GM21447 (cell line): ENCODE data around the gene NOXA1.
"Not testable (repeated sequence)": the region's sequence is repeated elsewhere in the genome, so short reads cannot be mapped to it uniquely, and the experiment has no call there.

Source experiments
- ATAC-seq: cut with Tn5 transposase; IDR thresholded peaks from one replicate; pipeline ENCODE4 v1.9.1; 2021; ENCODE audit not compliant: unreplicated experiment

Gene NOXA1

DNA sequence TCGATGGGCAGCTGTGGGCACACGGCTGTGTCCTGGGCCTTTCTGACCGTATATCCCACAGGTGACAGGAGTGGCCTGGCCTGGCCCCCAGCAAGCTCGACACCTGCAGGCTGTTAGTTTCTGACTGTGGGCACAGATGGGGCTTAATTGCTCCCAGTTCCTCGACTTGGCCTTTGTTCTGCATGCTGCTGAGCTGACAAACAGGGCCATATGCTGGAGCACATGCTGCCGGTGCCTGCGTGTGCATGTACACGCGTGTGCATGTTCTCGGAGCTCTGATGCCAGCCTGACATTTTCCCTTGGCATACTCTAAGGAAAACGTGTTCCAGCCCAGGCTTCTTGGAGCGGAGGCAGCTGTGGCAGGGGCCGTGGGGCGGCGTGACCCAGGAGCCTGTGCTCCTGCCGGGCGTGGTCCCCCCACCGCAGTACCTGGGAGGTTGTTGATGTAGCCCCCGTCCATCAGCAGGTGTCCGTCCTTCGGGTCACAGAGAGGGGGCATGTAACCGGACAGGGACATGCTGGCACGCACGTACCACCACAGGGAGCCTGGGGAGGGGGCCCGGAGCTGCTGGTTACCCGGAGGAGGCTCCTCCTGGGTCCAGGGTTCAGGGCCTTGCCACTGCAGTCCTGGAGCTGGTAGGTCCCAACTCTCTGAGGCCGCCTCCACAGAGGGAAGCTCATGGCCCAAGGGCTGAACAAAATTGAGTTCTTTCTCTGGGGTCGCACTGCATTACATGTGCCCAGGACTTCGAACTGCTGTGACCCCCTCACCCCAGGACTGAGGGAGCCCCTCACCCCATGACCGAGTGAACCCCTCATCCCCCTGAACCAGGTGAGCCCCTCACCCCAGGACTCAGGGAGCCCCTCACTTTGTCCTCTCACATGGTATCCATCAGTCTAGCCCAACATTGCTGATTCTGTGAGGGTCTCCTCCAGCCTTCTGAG is 40.1 kb downstream of the NOXA1 start:
- no peak for ATAC-seq

DNA sequence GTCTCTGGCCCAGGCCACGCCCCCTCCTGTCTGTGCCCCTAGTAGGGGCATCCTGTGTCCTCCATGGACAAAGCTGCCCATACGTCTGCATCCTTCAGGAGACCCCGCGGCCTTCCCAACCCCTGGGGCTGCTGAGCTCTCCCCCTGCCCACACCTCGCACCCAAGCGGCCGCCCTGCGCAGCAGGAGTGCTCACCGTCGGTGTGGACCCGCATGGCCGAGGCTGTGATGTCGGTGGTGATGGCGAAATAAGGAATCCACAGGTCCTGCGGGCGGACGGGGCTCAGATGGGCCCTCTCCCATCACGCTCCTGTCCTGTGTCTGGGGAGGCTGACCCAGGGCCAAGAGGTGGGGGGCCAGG is 40.7 kb downstream of the NOXA1 start:
- ATAC-seq: no peak

DNA sequence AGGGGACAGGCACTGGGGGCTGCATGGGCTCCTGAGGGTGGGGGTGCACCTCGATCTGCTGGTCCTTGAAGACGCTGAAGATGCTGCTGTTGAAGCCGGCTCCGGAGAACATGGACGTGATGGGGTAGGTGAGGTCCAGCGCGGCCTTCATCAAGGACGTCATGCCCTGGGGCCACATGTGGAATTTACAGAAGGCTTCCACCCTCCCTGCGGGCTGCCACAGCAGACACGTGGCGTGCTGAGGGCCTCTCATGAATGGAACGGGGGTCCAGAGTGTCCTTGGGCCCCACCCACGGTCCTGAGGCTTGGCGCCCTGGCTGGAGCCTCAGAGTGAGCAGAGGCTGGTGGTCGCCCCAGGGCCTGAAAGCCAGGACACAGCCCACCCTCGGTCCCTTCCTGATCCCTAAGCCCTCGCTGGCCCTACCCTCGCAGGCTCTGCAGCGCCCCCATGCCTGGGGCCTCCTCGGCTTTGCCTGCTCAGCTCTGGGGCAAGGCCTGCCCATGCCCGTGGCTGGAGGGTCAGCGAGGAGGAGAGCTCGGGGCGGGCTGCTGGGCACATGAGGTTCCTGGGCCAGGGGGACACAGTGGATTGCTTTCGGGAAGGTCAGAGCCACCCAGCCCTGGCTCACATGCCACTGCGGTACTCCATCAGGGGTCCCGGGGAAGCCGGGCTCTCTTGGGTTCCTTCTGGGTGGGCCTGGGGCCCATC is 41.3 kb downstream of the NOXA1 start:
- no peak for ATAC-seq

DNA sequence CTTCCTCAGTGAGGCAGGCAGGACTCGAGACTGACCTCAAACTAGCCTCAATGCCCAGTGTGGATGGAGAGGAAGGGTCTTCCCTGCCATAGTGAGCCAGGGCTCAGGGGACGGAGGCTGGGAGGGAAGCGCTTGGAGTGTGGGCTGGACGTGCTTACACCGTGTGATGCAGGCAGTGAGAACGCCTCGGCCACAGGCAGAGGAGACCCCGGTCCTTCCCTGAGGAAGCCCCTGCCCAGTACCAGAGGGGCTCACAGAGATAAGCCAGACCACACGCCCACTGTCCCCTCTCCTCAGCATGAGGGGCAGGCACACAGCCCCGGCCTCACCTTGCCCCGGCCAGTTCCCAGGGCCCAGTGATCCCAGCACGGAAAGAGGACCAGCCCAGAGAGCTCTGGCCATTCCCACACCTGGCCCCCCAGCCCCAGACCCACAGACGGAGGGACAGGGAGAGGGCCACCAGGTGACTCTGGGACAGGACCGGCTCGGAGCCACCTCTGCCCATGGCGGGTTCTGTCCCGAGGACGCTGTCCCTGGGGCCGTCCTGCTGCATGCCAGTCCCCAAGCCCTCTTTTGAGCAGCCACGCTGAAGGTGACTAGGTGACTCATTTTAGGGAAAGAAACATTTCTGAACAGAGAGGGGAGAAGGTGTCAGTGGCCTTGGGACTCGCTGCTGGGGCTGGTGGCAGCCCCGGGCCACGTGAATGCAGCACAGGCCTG is 42.0 kb downstream of the NOXA1 start:
- no peak for ATAC-seq

DNA sequence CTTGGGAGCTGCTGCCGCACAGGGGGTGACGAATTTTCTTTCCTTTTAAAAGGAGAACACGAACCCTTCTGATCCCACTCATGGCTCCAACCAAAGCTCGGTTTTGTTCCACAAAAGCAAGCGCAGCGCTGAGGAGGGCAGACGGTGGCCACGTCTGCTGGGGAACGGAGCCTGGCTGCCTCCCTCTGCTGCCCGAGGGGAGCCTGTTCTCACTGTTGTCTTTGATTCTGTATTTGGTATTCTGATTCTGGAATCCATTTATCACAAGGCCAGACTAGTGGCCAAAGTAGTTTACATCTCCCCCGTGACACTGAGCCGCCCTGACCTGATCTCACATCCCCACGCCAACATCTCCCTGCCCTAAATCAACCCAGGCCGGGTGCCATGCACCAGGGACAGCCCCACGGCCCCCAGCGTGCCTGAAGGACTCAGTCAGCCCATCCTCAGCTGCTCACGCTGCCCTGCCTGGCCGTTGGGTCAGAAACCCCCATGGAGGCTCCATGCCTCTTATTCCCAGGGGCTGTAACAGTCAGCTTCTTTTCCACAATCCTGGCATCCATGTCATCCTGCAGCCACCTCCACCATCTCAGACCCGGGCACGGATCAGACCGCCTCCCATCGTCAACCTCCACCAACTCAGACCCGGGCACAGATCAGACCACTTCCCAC is 42.7 kb downstream of the NOXA1 start:
- no peak for ATAC-seq

DNA sequence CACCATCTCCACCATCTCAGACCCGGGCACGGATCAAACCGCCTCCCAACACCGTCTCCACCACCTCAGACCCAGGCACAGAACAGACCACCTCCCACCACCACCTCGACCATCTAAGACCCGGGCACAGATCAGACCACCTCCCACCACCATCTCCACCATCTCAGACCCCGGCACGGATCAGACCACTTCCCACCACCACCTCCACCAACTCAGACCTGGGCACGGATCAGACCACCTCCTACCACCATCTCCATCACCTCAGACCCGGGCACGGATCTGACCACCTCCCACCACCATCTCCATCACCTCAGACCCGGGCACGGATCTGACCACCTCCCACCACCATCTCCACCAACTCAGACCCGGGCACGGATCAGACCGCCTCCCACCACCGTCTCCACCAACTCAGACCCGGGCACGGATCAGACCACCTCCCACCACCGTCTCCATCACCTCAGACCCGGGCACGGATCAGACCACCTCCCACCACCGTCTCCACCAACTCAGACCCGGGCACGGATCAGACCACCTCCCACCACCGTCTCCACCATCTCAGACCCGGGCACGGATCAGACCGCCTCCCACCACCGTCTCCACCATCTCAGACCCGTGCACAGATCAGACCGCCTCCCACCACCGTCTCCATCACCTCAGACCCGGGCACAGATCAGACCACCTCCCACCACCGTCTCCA is 43.3 kb downstream of the NOXA1 start:
- ATAC-seq: not testable (repeated sequence)

DNA sequence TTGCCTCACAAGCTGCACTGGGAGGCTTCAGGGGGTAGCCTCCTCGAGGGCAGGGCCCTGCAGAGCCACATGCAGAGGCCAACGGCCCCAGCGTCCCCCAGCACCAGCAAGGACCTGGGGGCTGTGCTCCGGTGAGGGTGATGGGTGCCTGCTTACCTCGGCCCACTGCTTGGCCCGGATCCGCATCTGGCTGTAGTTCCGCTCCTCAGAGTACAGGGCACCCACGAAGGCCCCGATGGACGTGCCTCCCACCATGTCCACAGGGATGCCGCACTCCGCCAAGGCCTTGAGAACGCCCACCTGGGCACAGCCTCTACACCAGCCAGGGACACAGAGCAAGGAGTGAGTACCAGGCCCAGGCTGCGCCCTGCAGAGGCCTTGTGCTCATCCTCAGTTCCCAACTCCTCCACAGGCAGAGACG is 44.0 kb downstream of the NOXA1 start:
- no peak for ATAC-seq

DNA sequence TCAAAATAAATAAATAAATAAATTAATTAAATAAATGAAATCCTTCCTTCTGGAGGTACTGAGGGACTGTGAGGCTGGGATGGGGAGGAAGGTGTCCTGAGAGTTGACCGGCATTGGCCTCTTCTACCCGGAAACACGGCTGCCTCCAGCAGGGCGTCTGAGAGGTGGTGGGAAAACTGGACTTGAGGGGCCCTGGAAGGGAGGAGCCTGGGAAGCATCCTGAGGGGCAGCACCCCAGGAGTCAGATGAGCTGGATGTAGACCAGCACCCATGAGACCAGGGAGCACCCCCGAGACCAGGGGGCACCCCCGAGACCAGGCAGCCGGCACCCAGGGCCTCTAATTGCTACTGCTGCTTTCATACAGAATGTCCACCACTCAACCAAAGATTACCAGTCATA is 44.7 kb downstream of the NOXA1 start:
- no peak for ATAC-seq

DNA sequence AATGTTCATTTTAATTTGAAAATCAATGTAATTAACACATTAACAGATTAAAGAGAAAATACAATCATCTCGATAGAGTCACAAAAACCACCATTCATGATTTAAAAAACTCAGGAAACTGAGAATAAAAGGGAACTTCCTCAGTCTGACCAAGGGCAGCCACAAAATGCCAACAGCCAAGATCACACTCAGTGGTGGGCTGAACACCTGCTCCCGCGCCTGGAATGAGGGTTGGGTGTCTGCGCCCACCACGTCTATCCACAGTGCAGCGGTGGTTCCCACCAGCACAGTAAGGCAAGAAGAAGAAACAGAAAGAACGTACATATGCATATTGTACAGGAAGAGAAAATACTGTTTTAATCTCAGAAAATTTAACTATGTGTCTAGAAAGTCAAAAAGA is 47.6 kb downstream of the NOXA1 start:
- no peak for ATAC-seq

DNA sequence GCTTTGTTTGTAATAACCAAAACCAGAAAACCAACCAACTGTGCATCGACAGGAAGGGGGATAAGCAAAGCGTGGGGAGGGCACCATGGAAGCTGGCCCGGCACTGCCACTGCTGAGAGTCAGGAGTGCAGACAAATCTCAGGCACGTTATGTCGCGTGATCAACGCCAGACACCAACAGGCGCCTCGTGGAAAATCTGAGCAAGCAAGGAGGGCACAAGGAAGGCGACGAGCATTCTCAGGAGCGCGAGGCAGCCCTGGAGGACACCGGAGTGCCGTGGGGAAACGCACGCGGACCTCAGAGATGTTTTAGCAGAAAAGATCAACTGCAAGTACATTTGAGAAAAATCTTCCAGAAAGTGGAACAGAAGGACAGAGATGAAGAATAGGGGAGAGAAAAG is 51.1 kb downstream of the NOXA1 start:
- ATAC-seq: no peak

DNA sequence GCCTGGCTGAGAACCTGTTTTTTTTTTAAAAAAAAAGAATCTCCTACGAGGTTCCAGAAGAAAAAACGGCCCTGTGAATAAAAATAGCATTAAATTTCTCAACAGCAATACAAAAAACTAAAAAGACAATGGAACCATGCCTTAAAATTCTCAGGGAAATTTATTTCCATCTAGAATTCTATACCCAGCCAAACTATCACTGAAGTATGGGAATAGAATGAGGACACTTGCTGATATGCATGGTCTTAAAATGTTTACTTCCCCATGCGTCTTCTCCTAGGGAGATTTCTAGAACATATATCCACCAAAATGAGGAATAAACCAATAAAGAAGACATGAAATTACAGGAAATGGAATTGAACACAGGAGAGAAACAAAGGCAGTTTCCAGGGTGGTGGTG is 52.5 kb downstream of the NOXA1 start:
- no peak for ATAC-seq

DNA sequence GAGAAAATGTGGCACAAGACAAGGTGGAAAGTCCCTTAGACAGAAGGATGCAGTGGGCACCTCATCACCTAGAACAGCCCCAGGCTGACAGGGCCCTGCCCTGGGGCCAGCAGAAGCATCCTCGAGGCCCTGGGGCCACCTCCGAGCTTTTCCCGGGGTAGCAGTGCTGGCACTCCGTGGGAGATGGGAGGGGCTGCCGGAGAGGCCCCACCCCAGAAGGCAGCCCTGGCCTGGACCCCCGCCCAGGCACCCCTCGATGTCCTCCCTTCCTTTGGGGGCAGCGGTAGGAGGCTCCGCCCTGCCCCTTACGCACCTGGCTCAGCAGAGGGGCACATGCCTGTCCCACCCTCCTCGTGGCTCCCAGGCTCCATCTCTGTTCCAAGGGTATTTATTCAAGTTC is 53.7 kb downstream of the NOXA1 start:
- no peak for ATAC-seq

DNA sequence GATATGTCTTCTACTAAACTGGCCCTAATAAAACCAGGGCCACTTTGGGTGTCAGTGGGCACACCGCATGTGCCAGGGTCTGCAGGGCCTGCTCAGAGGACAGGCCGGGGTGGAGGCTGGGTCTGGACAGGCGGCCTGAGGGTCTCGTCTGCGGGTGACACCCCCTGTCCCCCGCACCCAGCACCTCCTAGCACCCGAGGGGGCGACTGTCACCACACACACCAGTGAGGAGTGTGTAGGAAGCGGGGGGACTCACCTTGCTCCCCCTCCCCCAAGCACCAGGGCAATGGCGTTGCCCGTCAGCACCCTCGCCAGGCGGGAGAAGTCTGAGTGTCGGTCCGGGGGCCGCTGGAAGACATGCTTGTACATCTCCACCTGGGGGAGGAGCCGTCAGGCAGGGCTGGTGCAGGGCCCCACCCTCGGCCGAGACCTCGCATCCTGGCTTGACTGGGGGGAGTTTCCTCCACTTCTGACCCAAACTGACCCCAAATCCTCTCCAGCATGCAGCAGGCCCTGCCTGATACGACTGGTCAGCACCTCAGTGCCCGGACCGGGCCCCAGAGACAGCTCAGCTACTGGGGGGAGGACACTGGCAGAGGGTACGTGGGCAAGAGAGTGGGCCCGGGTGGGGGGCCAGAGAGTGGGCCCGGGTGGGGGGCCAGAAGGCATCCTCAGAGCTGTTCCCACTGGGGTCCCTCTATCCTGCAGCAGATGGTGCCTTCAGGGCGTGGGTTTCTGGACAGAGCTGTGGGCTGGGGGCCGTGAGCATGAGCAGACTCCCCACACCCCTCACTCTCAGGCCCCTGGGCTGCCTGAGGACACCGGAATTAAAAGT is 54.8 kb downstream of the NOXA1 start:
- no peak for ATAC-seq

DNA sequence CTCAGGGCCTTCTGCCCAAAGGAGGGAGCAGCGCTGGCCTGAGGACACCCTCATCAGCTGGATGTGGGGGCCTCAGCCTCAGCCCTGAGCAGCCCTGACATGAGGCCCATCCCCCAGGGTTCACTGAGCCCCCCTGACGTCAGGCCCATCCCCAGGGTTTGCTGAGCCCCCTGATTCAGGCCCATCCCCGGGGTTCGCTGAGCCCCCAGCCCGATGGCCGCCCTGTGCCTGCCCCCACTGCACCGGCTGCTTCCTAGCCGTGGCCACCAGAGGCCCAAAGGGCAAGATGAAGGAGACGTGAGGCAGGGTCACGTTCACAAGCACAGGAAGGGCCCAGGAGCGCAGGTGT is 55.4 kb downstream of the NOXA1 start:
- no peak for ATAC-seq

DNA sequence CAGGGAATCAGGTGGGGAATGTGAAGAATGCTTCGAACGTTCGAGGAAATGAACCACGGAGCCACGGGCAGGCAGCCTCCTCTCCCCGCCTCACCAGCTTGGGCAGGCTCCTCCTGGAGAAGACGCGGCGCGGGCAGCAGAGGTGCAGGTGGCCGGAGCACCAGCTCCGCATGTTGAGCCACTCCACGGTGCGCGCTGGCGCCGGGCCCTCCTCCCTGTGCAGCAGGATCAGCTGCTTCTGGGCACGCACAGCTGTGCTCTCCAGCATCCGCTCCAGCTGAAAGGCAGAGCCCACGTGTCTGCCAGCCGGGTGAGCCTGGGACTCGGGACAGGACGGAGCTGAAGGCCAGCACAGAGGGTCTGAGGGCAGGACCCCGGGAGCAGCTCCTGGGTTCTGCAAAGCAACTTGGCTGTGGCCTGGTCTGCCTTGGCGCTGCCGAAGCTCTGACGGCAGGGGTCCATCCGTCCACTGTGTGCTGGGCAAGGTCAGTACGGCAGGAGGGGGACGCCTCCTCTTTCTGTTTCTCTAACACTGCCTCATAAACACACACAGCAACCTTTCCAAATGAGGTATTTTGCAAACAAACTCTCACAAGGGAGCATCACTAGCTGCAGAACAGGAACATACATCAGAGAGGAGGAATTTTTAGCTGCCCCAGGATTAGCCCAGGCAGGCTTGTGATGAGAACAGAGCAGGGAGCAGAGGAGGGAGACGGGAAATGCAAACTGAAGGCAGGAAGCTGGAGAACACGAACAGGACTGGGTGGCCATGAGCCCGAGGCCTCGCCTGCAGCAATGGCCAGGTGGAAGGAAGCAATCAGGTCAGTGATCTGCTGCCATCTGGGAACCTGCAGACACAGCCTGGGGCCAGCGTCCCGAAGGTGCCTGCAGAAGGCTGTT is 56.0 kb downstream of the NOXA1 start:
- no peak for ATAC-seq

DNA sequence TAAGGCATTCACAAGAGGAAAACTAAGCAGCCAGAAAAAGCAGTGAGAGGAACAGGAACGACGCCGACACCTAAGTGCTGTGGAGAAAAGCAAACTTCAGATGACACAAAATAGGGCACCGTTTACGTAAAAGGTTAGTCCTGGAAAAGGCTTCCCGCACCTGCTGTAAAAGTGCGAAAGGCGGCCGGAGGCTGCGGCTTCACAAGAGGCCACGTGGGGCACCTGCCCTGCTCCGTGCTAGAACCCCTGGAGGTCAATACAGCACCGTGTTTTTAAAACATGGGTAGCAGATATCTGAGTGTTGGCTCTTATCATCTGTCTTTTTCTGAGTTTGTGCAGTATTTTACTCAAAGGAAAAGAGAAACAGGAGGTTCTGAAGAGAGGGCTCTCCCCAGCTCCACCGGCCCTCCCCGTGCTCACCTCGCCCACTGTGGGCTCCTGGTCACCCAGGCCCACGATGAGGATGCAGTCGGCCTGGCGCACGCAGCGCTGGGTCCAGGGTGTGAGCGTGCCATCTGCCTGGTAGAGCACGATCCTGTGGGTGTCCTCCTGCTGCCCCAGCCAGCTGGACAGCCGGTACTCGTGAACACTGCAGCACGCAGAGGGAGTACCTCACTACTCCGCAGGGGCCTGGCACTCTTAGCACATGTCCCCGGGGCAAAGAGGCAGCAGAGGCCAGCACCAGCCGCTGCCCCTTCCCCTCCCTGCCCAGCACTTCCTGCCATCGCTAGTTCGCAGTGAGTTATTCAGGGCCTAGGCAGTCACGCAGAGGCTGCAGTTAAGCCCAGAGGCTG is 56.9 kb downstream of the NOXA1 start:
- no peak for ATAC-seq

DNA sequence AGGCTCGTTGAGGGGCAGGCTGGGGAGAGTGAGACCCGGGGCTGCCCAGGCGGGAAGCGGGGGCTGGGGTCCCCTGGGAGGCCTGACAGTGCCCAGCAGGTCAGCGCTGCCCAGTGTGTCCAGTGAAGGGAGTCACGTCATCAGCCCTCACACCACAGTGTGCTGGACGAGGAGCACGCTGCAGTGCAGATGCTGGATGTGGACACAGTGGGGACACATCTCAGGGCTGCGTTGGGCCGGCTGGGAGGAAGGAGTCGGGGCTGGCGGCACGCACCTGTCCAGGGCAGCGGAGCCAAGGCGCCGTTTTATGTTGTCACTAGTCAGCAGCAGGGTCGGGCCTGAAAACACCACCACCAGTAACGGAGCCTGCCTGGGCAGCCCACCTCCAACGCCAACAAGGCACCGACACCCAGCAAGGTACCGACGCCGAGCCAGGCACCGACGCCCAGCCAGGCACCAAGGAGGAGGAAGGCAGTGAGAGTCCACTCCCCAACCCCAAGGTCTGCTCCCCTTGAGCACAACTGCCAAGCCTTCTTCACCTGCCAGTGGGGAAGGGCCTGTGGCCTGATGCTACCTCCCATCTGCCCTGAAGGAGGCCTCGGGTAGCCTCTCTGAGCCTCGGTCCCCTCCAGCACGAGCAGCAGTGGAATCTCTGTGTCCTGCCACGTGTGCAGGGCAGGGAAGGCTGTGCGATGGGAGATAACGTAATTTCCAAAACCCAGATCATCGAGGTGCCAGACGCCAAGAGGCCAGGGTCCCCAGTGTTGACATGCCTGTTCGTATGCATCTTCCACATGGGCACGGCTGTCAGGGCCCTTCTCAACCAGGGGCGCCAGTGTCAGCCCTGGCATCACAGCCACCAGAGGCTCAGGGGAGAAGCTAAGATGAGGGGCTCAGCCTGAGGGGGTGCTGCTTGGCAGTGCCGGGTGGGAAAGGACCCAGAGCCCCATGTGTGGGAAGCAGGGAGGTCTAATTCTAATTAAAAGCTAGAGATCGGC is 57.8 kb downstream of the NOXA1 start:
- ATAC-seq: no peak
